K562 (cell line): ENCODE results near the gene RRAD.
"Not testable (repeated sequence)": the region's sequence is repeated elsewhere in the genome, so short reads cannot be mapped to it uniquely, and the experiment has no call there.

Experiments used
- SIN3A ChIP-seq, 2 experiments: fragments of 150-350 bp in 1 of 2; IDR thresholded peaks; 2 replicates each; pipeline ENCODE4 v1.6.1; 2011 to 2016; ENCODE audit warnings: borderline replicate concordance in 2 of 2, low read depth in 2 of 2, low read length in 2 of 2, mild to moderate bottlenecking in 2 of 2, moderate library complexity in 2 of 2; ENCODE audit not compliant: control insufficient read depth in 1 of 2
- ZNF146 ChIP-seq: IDR thresholded peaks from one replicate; pipeline ENCODE4 v1.6.1; 2018; ENCODE audit warnings: missing compliant biosample characterization; ENCODE audit not compliant: unreplicated experiment
- TF ChIP-seq, protein P1 (sequence below), 3 experiments: IDR thresholded peaks in 2 of 3; conservative IDR thresholded peaks in 1 of 3; 2 replicates each; pipeline ENCODE4 v1.5.1; 2011 to 2012; ENCODE audit warnings: low read length in 3 of 3, mild to moderate bottlenecking in 3 of 3, control low read depth in 2 of 3, improper control_type of control experiment in 1 of 3, inconsistent platforms in 1 of 3, low read depth in 1 of 3, mixed read lengths in 1 of 3, moderate library complexity in 1 of 3; ENCODE audit not compliant: insufficient read depth in 2 of 3

DNA sequence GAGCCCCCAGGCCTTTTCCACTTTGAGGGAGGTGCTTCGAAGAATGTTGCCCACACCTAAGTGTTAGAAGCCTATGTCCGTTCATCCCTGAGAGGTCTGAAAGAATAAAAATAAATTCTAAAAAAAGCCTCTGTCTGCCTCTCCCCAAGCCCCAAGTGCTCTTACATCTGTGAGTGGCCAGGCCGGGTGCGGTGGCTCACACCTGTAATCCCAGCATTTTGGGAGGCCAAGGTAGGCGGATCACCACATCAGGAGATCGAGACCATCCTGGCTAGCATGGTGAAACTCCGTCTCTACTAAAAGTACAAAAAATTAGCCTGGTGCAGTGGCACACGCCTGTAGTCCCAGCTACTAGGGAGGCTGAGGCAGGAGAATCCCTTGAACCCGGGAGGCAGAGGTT is 19.6 kb upstream of the RRAD start:
- TF ChIP-seq, protein P1, sequence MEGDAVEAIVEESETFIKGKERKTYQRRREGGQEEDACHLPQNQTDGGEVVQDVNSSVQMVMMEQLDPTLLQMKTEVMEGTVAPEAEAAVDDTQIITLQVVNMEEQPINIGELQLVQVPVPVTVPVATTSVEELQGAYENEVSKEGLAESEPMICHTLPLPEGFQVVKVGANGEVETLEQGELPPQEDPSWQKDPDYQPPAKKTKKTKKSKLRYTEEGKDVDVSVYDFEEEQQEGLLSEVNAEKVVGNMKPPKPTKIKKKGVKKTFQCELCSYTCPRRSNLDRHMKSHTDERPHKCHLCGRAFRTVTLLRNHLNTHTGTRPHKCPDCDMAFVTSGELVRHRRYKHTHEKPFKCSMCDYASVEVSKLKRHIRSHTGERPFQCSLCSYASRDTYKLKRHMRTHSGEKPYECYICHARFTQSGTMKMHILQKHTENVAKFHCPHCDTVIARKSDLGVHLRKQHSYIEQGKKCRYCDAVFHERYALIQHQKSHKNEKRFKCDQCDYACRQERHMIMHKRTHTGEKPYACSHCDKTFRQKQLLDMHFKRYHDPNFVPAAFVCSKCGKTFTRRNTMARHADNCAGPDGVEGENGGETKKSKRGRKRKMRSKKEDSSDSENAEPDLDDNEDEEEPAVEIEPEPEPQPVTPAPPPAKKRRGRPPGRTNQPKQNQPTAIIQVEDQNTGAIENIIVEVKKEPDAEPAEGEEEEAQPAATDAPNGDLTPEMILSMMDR (IDR thresholded peaks at IDR 0.05 in 2 of 3, conservative IDR thresholded peaks at IDR 0.05 in 1 of 3; ENCODE audit: insufficient read depth in 2 of 3, low read depth in 1 of 3, low read length in 3 of 3), result not testable (repeated sequence)
- TF ChIP-seq ZNF146 (CRISPR knock-in tag); SIN3A (IDR thresholded peaks at IDR 0.05; ENCODE audit: borderline replicate concordance in 2 of 2, control insufficient read depth in 1 of 2, low read depth in 2 of 2, low read length in 2 of 2): not testable (repeated sequence)
